A549 (cell line): ENCODE data around the gene CPSF6. TPM values are rescaled to one million over a fixed set of nuclear protein-coding genes. Genes with fewer than 3 reads are reported as not detected.
"Not testable (repeated sequence)": the region's sequence is repeated elsewhere in the genome, so short reads cannot be mapped to it uniquely, and the experiment has no call there.

Source experiments
- ATAC-seq, 2 experiments: fragments of 200-7000 bp in 1 of 2; fragments of >200 bp in 1 of 2; cut with Nextera tagmentation in 1 of 2; cut with Tn5 transposase in 1 of 2; 3 replicates each; pipeline versions ENCODE4 v1.8.0 to v1.9.1; 2018 to 2020; ENCODE audit warnings: mild to moderate bottlenecking in 1 of 2, moderate library complexity in 1 of 2
- CTCF ChIA-PET: fragments of 300-600 bp; sonication (Branson Sonifier 250); formaldehyde crosslinking; extraction: SDS; loops from one replicate; lab custom pipeline; 2021; ENCODE audit warnings: antibody characterized with exemption, inconsistent platforms; lab: Yijun Ruan, JAX
- POLR2A ChIA-PET: fragments of 350-600 bp; formaldehyde crosslinking; extraction: SDS; loops from one replicate; lab custom pipeline; 2021; ENCODE audit warnings: antibody characterized with exemption, inconsistent platforms; lab: Yijun Ruan, JAX
- DNase-seq, 2 experiments: peaks; one replicate each; pipeline versions ENCODE4 v3.0.0 to v3.0.0-alpha.2; 2011 to 2016; ENCODE audit warnings: low read depth in 1 of 2, low spot score in 1 of 2
- FAIRE-seq: peaks from 2 replicates; lab custom pipeline; 2011; peaks lifted over from hg19 to GRCh38; lab: Jason Lieb, UNC
- H3K27ac ChIP-seq, 2 experiments: fragments of >200 bp; sonication (Bioruptor Twin); formaldehyde crosslinking; 3 replicates each; pipeline ENCODE4 v1.5.1; 2016 to 2017
- H3K4me1 ChIP-seq: fragments of >200 bp; sonication (Bioruptor Twin); formaldehyde crosslinking; 3 replicates; pipeline ENCODE4 v1.6.1; 2016
- H3K4me2 ChIP-seq: fragments of >200 bp; sonication (Bioruptor Twin); formaldehyde crosslinking; 3 replicates; pipeline ENCODE4 v1.6.1; 2016
- H3K4me3 ChIP-seq: fragments of >200 bp; sonication (Bioruptor Twin); formaldehyde crosslinking; 3 replicates; pipeline ENCODE4 v1.5.1; 2016
- H3K9me3 ChIP-seq: fragments of >200 bp; sonication (Bioruptor Twin); formaldehyde crosslinking; 3 replicates; pipeline ENCODE4 v1.6.1; 2016
- BHLHE40 ChIP-seq: IDR thresholded peaks from 2 replicates; pipeline ENCODE4 v1.6.1; 2012; ENCODE audit warnings: low read depth, low read length, inconsistent platforms
- CBX8 ChIP-seq: fragments of 200-600 bp; sonication (generic); IDR thresholded peaks from 2 replicates; pipeline ENCODE4 v1.6.1; 2016
- EHMT2 ChIP-seq: fragments of 200-600 bp; sonication (generic); IDR thresholded peaks from 2 replicates; pipeline ENCODE4 v1.6.1; 2016; ENCODE audit warnings: antibody characterized with exemption, low read depth, mild to moderate bottlenecking, moderate library complexity
- FOSL2 ChIP-seq, 2 experiments: fragments of 450-650 bp in 1 of 2; fragments of >200 bp in 1 of 2; sonication (Bioruptor Twin) in 1 of 2; formaldehyde crosslinking; IDR thresholded peaks; 2 replicates each; pipeline versions ENCODE4 v1.5.0 to v1.6.1; 2016 to 2020; ENCODE audit warnings: mild to moderate bottlenecking in 1 of 2, moderate library complexity in 1 of 2
- HDAC2 ChIP-seq: fragments of 200-600 bp; sonication (generic); IDR thresholded peaks from 2 replicates; pipeline ENCODE4 v1.6.1; 2016
- HOXB5 ChIP-seq: fragments of 250-450 bp; sonication (Bioruptor Pico); IDR thresholded peaks from 2 replicates; pipeline ENCODE4 v1.5.0; 2020; ENCODE audit warnings: mild to moderate bottlenecking, moderate library complexity
- JUN ChIP-seq, 2 experiments: fragments of >200 bp; sonication (Bioruptor Twin); formaldehyde crosslinking; IDR thresholded peaks; 2 replicates in 1 of 2; 3 replicates in 1 of 2; pipeline ENCODE4 v1.6.1; 2016 to 2017
- JUNB ChIP-seq: fragments of >200 bp; sonication (Bioruptor Twin); formaldehyde crosslinking; IDR thresholded peaks from 2 replicates; pipeline ENCODE4 v1.6.1; 2016
- MAFK ChIP-seq: fragments of 450-650 bp; IDR thresholded peaks from 2 replicates; pipeline ENCODE4 v1.6.1; 2014; ENCODE audit not compliant: partially characterized antibody
- NFE2L2 ChIP-seq: fragments of 150-350 bp; conservative IDR thresholded peaks from 2 replicates; pipeline ENCODE4 v1.6.1; 2014; ENCODE audit warnings: low read length
- RNF2 ChIP-seq: fragments of 200-600 bp; sonication (generic); IDR thresholded peaks from 2 replicates; pipeline ENCODE4 v1.6.1; 2016; ENCODE audit warnings: low read depth, mild to moderate bottlenecking, antibody characterized with exemption, moderate library complexity, borderline replicate concordance
- ZFP36 ChIP-seq: fragments of 450-650 bp; IDR thresholded peaks from 2 replicates; pipeline ENCODE4 v1.6.1; 2014; ENCODE audit warnings: borderline replicate concordance; ENCODE audit not compliant: partially characterized antibody
- WGBS: methylation state at CpG from one replicate; pipeline ENCODE4 v1.1.6; 2017; ENCODE audit errors: missing lambda C conversion rate; 5-methylcytosine and 5-hydroxymethylcytosine counted together
- polyA plus RNA-seq, 4 experiments: library from polyadenylated mRNA; depleted of rRNA in 3 of 4; stranded (reverse); fragments of >200 nt; fragmentation: RNase III in 1 of 4; extraction: RNeasy Plus Mini Kit Qiagen cat#74134 plus additional on column Dnase treatment in 1 of 4; gene quantifications; 2 replicates in 3 of 4; 3 replicates in 1 of 4; pipeline ENCODE4 v1.2.3, GENCODE V29; 2011 to 2017
- TF ChIP-seq, protein P1 (sequence below): fragments of 150-350 bp; IDR thresholded peaks from 2 replicates; pipeline ENCODE4 v1.6.1; 2014; ENCODE audit warnings: low read depth, mild to moderate bottlenecking, low read length

Gene CPSF6
- polyA plus RNA-seq, 2 of the 4 experiments (the other 2 are of a cell fraction): 77.2 to 84.3 TPM

DNA sequence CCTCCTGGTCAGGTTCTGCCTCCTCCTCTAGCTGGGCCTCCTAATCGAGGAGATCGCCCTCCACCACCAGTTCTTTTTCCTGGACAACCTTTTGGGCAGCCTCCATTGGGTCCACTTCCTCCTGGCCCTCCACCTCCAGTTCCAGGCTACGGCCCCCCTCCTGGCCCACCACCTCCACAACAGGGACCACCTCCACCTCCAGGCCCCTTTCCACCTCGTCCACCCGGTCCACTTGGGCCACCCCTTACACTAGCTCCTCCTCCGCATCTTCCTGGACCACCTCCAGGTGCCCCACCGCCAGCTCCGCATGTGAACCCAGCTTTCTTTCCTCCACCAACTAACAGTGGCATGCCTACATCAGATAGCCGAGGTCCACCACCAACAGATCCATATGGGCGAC lies 19.3 kb downstream of the CPSF6 start:
- TF ChIP-seq HOXB5 (CRISPR knock-in tag) (no peak), EHMT2 (no peak), ZFP36 (no peak), HDAC2 (no peak)
- TF ChIP-seq, protein P1, sequence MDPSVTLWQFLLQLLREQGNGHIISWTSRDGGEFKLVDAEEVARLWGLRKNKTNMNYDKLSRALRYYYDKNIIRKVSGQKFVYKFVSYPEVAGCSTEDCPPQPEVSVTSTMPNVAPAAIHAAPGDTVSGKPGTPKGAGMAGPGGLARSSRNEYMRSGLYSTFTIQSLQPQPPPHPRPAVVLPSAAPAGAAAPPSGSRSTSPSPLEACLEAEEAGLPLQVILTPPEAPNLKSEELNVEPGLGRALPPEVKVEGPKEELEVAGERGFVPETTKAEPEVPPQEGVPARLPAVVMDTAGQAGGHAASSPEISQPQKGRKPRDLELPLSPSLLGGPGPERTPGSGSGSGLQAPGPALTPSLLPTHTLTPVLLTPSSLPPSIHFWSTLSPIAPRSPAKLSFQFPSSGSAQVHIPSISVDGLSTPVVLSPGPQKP: no peak
- 98% methylated on average over 10 of the region's 10 CpGs for WGBS
- H3K4me2 ChIP-seq: no peak overlapping the region
- no peaks in the 10 kb centered on the region for H3K9me3 ChIP-seq
- H3K27ac ChIP-seq: no peak overlapping the region
- H3K4me1 ChIP-seq: no peaks in the 10 kb centered on the region
- ATAC-seq: no peak
- CTCF ChIA-PET: interaction anchor here (1.0 to 1.5 kb wide), 3 partner anchors 9 to 20 kb away, joined by 3 to 4 read pairs (median 3); no protein-coding TSS in a partner anchor
- no peak for DNase-seq
- no peak overlapping the region for H3K4me3 ChIP-seq
- POLR2A ChIA-PET: no interaction called here
- no peak for FAIRE-seq

DNA sequence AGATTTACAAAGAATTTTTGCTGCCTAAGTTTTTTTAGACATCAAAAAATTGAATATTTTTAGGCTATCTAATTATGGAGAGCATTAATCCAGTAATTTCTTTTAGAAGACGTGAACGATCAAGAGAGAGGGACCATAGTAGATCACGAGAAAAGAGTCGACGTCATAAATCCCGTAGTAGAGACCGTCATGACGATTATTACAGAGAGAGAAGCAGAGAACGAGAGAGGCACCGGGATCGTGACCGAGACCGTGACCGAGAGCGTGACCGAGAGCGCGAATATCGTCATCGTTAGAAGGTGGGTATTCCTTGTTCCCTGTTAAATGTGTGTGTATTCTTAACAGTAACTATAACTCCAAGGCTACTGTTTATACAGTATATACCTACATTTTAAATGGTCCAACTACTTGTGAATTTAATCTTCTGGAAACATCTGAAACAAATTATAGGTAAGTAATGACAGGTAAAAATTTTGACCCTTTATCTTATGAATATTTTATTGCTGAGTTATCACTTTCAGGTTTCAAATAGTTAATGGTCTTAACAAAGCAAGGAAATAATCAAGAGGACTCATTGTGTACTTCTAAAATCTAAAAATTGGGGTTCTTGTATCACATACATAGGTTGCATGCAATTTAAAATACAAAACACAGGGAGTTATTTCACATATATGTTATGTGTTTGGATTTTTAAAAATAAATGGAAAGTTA lies 23.1 kb downstream of the CPSF6 start:
- Histone ChIP-seq H3K4me1 (peaks cover 19% of the 10 kb centered on the region), H3K9me3 (no peaks in the 10 kb centered on the region), H3K4me2 (no peak overlapping the region), H3K4me3 (no peak overlapping the region), H3K27ac (no peak overlapping the region)
- ChIA-PET CTCF (interaction anchor here (1.2 kb wide), 1 partner anchor 19 kb away, joined by 3 read pairs; no protein-coding TSS in a partner anchor), POLR2A (no interaction called here)
- no peak for TF ChIP-seq BHLHE40
- peak; percentile 89 for TF ChIP-seq MAFK
- FAIRE-seq (no peak), ATAC-seq (no peak), DNase-seq (no peak)
- WGBS: 96% methylated on average over 20 of the region's 20 CpGs

DNA sequence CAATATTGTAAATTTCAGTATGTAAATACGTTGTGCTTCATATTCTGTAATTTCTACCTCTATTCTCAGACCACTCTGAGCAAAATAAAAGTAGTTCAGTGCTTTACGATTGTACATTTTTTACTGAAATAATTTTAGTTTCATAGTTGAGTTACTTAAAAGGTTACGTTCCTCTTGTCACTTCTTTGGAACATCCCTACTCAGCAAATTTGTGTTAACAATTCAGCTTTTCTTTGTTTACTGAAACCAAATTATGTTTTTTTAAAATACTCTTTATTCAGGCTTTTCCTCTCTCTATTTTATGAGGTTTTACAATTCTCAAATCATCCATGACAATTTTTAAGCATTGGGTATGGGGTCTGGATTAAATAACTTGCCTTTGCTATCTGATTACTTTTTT lies 25.8 kb downstream of the CPSF6 start:
- 89% methylated on average over 3 of the region's 3 CpGs for WGBS
- no peak overlapping the region for H3K4me3 ChIP-seq
- FAIRE-seq (no peak), DNase-seq (no peak), ATAC-seq (no peak)
- H3K4me1 ChIP-seq: peaks cover 19% of the 10 kb centered on the region
- CTCF ChIA-PET: interaction anchor here (0.6 to 1.8 kb wide), 3 partner anchors 11 to 396 kb away, joined by 3 to 6 read pairs (median 4); no protein-coding TSS in a partner anchor
- POLR2A ChIA-PET: no interaction called here
- no peak overlapping the region; the same call in 2 of the 3 replicates for H3K4me2 ChIP-seq
- TF ChIP-seq CBX8: no peak
- TF ChIP-seq JUN (IDR thresholded peaks at IDR 0.05): no peak
- TF ChIP-seq MAFK: peak; percentile 66
- no peak for TF ChIP-seq NFE2L2
- TF ChIP-seq JUNB: no peak
- no peak overlapping the region for H3K27ac ChIP-seq
- no peaks in the 10 kb centered on the region for H3K9me3 ChIP-seq

DNA sequence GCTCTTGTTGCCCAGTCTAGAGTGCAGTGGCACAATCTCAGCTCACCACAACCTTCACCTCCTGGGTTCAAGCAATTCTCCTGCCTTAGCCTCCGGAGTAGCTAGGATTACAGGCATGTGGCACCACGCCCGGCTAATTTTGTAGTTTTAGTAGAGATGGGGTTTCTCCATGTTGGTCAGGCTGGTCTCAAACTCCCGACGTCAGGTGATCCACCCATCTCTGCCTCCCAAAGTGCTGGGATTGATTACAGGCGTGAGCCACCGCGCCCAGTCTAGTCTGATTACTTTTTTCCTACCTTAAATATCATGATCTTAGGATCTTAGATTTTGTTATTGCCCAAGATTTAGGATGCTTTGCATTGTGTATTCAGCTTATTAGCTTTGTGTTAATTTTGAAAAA lies 26.3 kb downstream of the CPSF6 start:
- H3K4me1 ChIP-seq: peaks cover 19% of the 10 kb centered on the region
- H3K9me3 ChIP-seq, DNase-seq, ATAC-seq, FAIRE-seq, H3K27ac ChIP-seq, POLR2A ChIA-PET, H3K4me3 ChIP-seq: not testable (repeated sequence)
- H3K4me2 ChIP-seq: peak overlapping the region; percentile 32; the same call in 1 of the 3 replicates
- WGBS: 90% methylated on average over 8 of the region's 8 CpGs
- CTCF ChIA-PET: interaction anchor here (0.6 to 1.5 kb wide), 2 partner anchors 23 to 396 kb away, joined by 3 to 4 read pairs; no protein-coding TSS in a partner anchor

DNA sequence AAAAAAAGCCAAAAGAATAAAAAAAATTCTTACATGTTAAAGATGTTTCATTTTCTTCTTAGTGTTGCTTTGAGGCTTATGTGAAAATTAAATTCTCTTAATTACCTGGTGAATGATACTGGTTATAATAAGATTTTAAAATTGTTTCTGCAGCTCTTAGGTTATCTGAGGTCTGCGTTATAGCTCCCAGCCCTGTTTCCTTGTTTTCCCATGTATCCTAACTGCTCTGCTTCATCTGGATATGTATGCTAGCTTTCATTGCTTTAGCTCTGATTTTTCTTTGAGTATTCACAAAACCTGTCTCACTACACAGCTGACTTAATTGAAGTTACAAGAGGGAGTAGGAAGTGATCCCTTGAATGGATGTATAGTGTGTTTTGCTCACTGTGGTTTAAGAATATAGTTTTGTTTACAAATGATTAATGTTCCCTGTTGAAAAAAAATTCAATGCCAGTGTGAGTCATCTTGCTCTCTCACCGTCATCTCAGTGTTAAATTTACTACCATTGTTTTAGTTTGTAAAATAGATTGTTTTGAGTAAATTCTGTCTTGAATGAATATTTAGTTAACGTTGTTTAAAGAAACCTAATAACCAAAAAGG lies 26.8 kb downstream of the CPSF6 start:
- no peaks in the 10 kb centered on the region for H3K9me3 ChIP-seq
- H3K27ac ChIP-seq: no peak overlapping the region
- no peak overlapping the region for H3K4me3 ChIP-seq
- ATAC-seq: peak; percentile 47 to 59; a peak in 4 of 6 replicates
- H3K4me2 ChIP-seq: peak overlapping the region; percentile 32; the same call in 2 of the 3 replicates
- 51% methylated on average over 3 of the region's 3 CpGs for WGBS
- no peak for FAIRE-seq
- H3K4me1 ChIP-seq: peaks cover 19% of the 10 kb centered on the region
- no peak for DNase-seq
- ChIA-PET CTCF (interaction anchor here (1.5 kb wide), 1 partner anchor 23 kb away, joined by 4 read pairs; no protein-coding TSS in a partner anchor), POLR2A (no interaction called here)
- TF ChIP-seq FOSL2 (IDR thresholded peaks at IDR 0.05) (no peak), FOSL2 (CRISPR knock-in tag; IDR thresholded peaks at IDR 0.05) (peak; percentile 76), RNF2 (no peak)
- TF ChIP-seq, all 56 proteins: peak for 1
